Colonic mucosa (tissue), 4 donors: Measurements from ENCODE around the gene POMGNT1. TPM values are rescaled to one million over a fixed set of nuclear protein-coding genes. Genes with fewer than 3 reads are reported as not detected.

Experiments used
- DNase-seq: peaks from one replicate; pipeline ENCODE4 v3.0.0-alpha.2; 2020
- H3K27ac ChIP-seq: fragments of 200-600 bp; one replicate; pipeline ENCODE4 v1.8.0; 2021
- H3K27me3 ChIP-seq: fragments of 200-600 bp; one replicate; pipeline ENCODE4 v1.8.0; 2021
- H3K36me3 ChIP-seq: fragments of 200-600 bp; one replicate; pipeline ENCODE4 v1.8.0; 2021
- H3K4me1 ChIP-seq: fragments of 200-600 bp; one replicate; pipeline ENCODE4 v1.8.0; 2021; ENCODE audit warnings: mild to moderate bottlenecking
- H3K4me3 ChIP-seq: fragments of 200-600 bp; one replicate; pipeline ENCODE4 v1.8.0; 2021
- H3K9ac ChIP-seq, 2 donors: one replicate each; pipeline ENCODE4 v1.7.0; 2013; ENCODE audit warnings: control low read depth in 2 of 2, low read depth in 2 of 2, low read length in 2 of 2
- H3K9me3 ChIP-seq: fragments of 200-600 bp; one replicate; pipeline ENCODE4 v1.8.0; 2021
- intact Hi-C: fragments of 100-400 bp; cut with DNase I; formaldehyde crosslinking; loops from one replicate; pipeline ENCODE4 v1.14.1; 2022
- total RNA-seq, 2 donors: library from RNA; stranded (reverse); fragmentation: NEBNext Ultra II Directional in 1 of 2; extraction: Animal tissue kit (Norgen Biotek cat#: 25700) in 1 of 2; gene quantifications; one replicate each; pipeline ENCODE4 v1.2.1, GENCODE V29; 2021
- TF ChIP-seq, protein P1 (sequence below): fragments of 200-600 bp; IDR thresholded peaks from one replicate; pipeline ENCODE4 v1.8.0; 2022; ENCODE audit warnings: antibody characterized with exemption, mild to moderate bottlenecking
- donor health status: healthy.
- donor health status: DM: no; HTN: no; CAD: no.
- donor health status: DM: no; HTN: no; CAD: no.

The POMGNT1 gene
- total RNA-seq, 2 donors from 2014 or later = 20.9 to 38.9 TPM

DNA sequence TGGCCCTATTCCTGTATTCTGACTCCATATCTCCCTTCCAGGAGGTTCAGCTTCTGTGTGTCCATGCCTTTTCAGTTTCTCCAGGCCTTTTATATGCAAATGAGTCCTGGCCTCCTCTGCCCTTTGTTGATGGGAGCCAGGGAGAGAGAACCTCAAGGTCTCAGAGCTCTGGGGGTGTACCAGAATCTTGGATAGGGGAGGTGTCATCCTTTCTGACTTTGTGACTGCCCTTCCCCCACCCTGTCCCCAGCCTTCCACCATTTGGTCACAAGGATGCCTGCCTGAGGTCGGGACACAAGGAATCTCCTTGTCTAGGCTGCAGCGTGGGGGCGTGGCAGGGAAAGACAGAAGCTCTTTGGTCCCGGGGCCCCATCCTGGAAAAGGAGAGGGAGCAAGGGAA is 23.5 kb upstream of the POMGNT1 start:
- Histone ChIP-seq H3K9me3 (no peaks in the 10 kb centered on the region), H3K27ac (no peak overlapping the region), H3K9ac (no peak overlapping the region), H3K4me3 (no peak overlapping the region), H3K4me1 (no peaks in the 10 kb centered on the region), H3K36me3 (no peaks in the 10 kb centered on the region), H3K27me3 (no peaks in the 10 kb centered on the region)
- intact Hi-C loops = no loop called here
- TF ChIP-seq, protein P1, sequence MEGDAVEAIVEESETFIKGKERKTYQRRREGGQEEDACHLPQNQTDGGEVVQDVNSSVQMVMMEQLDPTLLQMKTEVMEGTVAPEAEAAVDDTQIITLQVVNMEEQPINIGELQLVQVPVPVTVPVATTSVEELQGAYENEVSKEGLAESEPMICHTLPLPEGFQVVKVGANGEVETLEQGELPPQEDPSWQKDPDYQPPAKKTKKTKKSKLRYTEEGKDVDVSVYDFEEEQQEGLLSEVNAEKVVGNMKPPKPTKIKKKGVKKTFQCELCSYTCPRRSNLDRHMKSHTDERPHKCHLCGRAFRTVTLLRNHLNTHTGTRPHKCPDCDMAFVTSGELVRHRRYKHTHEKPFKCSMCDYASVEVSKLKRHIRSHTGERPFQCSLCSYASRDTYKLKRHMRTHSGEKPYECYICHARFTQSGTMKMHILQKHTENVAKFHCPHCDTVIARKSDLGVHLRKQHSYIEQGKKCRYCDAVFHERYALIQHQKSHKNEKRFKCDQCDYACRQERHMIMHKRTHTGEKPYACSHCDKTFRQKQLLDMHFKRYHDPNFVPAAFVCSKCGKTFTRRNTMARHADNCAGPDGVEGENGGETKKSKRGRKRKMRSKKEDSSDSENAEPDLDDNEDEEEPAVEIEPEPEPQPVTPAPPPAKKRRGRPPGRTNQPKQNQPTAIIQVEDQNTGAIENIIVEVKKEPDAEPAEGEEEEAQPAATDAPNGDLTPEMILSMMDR = no peak
- DNase-seq = no peak

DNA sequence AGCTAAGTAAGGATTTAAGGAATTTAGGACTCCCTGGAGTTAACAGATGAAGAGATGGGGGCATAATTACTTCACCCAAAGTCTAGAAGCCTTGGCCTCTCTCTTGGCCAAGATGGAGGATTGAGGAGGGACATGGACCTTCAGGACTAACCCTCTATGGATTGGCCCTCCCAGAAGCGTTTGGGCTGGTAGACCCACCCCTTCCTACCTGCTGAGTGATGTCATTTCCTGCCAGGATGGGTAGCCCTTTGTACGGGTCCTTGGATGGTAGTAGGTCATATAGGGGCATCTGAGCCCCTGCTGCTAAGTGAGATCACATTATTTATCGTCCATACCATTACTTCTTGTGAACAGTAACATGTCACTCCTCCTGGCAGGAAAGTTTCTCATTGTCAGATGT is 22.6 kb upstream of the POMGNT1 start:
- H3K9me3 ChIP-seq = no peaks in the 10 kb centered on the region
- H3K27ac ChIP-seq = no peak overlapping the region
- TF ChIP-seq, protein P1 = no peak
- no peak overlapping the region for H3K9ac ChIP-seq
- DNase-seq = no peak
- no peaks in the 10 kb centered on the region for H3K36me3 ChIP-seq
- no peaks in the 10 kb centered on the region for H3K4me1 ChIP-seq
- H3K27me3 ChIP-seq = no peaks in the 10 kb centered on the region
- intact Hi-C loops = no loop called here
- no peak overlapping the region for H3K4me3 ChIP-seq

DNA sequence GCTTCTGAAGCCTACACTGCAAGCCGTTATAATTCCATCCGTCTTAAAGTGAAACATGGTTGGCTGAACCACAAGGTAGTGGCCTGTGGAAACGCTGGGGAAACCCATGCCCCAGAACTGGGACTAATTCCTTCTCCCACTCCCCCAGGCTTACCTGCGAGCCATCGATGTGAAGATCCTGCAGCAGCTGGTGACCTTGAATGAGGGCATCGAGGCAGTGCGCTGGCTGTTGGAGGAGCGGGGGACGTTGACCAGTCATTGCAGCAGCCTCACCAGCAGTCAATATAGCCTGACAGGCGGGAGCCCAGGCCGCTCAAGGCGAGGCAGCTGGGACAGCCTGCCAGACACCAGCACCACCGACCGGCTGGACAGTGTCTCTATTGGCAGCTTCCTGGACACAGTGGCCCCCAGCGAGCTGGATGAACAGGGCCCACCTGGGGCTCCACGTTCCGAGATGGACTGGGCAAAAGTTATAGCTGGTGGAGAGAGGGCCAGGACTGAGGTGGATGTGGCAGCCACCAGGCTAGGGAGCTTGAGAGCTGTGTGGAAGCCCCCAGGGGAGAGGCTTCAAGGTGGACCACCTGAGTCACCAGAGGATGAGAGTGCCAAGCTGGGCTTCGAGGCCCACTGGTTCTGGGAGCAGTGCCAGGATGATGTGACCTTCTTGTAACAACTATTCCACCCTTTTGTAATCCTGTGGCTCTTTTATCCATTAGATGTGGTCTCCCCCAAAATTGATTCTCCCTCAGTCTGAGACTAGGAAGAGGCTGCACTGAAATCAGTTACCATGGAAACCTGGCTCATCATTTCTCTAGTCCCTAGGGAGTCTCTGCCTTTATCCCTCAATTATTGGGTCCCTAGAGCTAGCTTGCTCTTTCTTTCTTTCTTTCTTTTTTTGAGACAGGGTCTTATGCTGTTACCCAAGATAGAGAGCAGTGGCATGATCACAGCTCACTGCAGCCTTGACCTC is 21.6 kb upstream of the POMGNT1 start:
- Histone ChIP-seq H3K4me3 (no peak overlapping the region), H3K36me3 (no peaks in the 10 kb centered on the region), H3K9ac (no peak overlapping the region), H3K4me1 (no peaks in the 10 kb centered on the region), H3K27me3 (no peaks in the 10 kb centered on the region), H3K9me3 (no peaks in the 10 kb centered on the region), H3K27ac (no peak overlapping the region)
- no peak for DNase-seq
- TF ChIP-seq, protein P1 = no peak
- intact Hi-C loops = no loop called here

DNA sequence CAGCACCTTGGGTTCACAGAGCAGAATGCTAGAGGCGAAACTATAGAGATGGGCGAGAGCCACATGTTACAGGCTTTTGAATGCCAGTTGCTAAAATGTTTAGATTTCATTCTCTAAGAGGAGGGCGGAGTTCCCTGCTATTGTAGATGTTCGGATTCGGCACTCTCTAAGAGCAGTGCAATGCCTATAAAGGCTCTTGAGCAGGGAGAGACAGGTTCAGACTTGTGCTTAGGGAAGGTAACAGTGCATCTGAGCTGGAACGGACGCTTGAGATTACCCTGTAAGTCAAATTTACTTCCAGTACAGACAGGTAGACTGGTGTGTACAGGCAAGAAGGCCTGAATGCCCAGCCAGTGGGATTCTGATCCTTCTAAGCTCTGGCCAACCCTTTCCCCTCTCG is 20.2 kb upstream of the POMGNT1 start:
- no peaks in the 10 kb centered on the region for H3K27me3 ChIP-seq
- H3K27ac ChIP-seq = no peak overlapping the region

DNA sequence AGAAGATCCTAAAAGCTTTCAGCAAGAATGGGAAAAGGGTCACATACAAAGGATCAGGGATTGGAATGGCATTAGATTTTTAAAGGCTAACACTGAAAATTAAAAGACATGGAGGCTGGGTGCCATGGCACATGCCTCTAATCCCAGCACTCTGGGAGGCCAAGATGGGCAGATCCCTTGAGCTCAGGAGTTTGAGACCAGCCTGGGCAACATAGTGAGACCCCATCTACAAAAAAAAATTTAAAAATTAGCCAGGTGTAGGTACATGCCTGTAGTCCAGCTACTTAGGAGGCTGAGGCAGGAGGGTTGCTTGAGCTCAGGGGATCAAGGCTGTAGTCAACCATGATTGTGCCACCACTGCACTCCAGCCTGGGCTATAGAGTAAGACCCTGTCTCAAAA is 17.3 kb upstream of the POMGNT1 start:
- TF ChIP-seq, protein P1 = no peak
- Histone ChIP-seq H3K36me3 (no peaks in the 10 kb centered on the region), H3K4me1 (no peaks in the 10 kb centered on the region), H3K4me3 (no peak overlapping the region), H3K27ac (no peak overlapping the region), H3K27me3 (no peaks in the 10 kb centered on the region), H3K9ac (no peak overlapping the region), H3K9me3 (no peaks in the 10 kb centered on the region)
- no peak for DNase-seq
- intact Hi-C loops = no loop called here

More for the DNA sequence above, 20.2 kb upstream of the POMGNT1 start:
- DNase-seq = no peak
- Histone ChIP-seq H3K36me3 (no peaks in the 10 kb centered on the region), H3K4me3 (no peak overlapping the region), H3K9ac (no peak overlapping the region), H3K4me1 (no peaks in the 10 kb centered on the region), H3K9me3 (no peaks in the 10 kb centered on the region)
- TF ChIP-seq, protein P1 = no peak
- intact Hi-C loops = no loop called here
